NCI-H2227 (cell line): ENCODE data around the gene CRY1.

Source experiments
- DNase-seq: peaks from one replicate; lab custom pipeline; 2025; ENCODE audit not compliant: unreplicated experiment; lab: John Stamatoyannopoulos, UW

CRY1 gene

GRCh38 chr12:107093417-107094182 lies at the start of gene CRY1:
Gene CRY1 (minus strand): TSS chr12:107093549. CDS start chr12:107092961, 588 bp downstream.
- peak; percentile 98 for DNase-seq

- DNase-seq, result no peak
These were observed 46.4 kb upstream of the CRY1 start for GRCh38 chr12:107139787-107140186.

DNA sequence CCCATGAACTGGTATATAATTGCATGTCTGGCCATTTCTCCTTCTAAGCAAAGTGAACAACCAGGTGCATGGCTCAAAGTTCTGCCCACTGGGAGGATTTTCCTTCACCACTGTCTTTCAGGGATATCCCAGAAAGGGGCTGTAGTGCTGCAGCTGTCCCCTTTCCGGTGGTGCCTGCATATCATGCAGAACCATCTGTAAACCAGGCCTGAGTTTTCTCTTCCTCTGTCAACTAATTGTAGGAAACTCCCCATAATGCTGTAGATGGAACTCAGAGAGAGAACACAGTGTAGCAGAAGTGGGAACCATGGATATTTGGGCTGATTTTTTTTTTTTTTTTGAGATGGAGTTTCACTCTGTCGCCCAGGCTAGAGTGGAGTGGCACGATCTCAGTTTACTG lies 45.6 kb upstream of the CRY1 start:
- no peak for DNase-seq

DNA sequence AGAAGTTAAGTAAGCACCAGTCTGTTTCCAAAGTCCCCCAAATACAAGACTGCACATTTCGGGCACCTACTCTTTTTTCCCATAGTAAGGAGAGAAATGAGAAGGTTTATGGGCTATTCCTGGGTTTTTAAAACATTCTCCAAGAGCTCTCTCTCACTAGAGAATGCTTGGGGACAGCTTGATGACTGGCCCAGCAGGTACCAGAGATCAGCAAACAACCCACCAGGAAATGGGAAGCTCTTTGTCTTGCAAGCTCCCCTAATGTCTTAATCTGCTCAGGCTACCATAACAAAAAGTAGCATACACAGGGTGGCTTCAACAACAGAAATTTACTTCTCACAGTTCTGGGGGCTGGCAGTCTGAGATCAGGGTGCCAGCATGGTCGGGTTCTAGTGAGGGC lies 41.8 kb upstream of the CRY1 start:
- no peak for DNase-seq

DNA sequence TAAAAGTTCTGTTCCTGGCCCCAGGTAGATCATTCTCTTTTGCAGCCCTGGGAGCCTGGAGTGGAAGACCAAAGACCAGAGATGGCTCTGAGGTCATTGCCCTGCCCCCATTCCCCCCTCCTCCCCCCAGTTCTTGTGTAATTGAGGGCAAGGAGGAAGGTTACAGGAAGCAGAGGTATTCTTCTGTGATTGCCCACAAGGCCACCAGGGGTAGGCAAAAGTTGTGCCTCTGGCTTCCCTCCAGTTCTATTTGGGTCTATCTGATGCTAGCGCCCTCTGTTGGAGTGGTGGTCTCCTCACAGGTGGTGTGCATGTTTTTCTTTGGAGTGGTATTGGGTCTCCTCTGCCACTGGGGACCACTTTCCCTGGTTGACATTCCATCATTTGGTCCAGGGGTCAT lies 41.2 kb upstream of the CRY1 start:
- DNase-seq, result no peak

- DNase-seq, result no peak
These were observed 40.1 kb upstream of the CRY1 start for GRCh38 chr12:107133462-107133861.

DNA sequence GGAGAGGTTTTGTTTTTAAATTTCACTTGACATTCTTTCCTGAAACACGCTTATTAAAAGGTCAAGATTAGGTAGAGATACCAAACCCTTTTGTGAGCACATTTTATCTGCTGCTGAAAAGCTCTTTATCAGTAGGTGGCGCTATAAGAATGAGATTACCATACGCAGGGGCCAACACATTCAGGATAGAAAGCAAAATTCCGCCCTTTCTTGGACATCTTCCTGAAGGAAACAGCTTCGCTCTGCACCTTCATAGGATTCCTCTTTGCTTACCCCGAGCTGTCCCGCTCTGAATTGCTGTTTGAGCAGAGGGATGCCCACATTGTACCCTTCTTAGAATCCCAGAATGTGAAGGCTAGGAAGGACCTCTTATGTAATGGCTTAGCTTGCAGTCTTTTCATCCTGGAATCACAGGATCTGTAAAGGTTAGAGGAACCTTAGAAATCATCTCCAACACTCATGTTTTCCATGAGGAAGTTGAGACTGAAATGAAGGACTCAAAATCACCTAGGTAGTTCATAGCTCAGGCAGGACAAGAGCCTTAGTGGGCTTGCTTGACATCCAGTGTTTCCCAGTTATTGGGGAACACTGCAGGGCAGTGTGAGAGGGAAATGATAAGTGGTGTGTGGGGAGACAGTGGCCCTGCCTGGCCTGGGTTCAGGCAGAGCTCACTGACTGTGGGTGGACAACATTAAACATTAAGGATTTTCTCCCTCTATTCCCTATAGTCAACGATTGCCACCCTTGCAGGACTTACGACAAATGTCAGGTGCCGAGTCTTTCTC lies 38.7 kb upstream of the CRY1 start:
- peak; percentile 87 for DNase-seq

GRCh38 chr12:107130830-107131611 lies 37.7 kb upstream of the CRY1 start:
- peak; percentile 88 for DNase-seq

GRCh38 chr12:107129315-107129930 lies 36.1 kb upstream of the CRY1 start:
- peak; percentile 53 for DNase-seq

- DNase-seq, result no peak
These were observed 34.4 kb upstream of the CRY1 start for GRCh38 chr12:107127482-107128430.

GRCh38 chr12:107126796-107127481 lies 33.6 kb upstream of the CRY1 start:
- peak; percentile 63 for DNase-seq

GRCh38 chr12:107125833-107126232 lies 32.5 kb upstream of the CRY1 start:
- DNase-seq, result peak; percentile 60

DNA sequence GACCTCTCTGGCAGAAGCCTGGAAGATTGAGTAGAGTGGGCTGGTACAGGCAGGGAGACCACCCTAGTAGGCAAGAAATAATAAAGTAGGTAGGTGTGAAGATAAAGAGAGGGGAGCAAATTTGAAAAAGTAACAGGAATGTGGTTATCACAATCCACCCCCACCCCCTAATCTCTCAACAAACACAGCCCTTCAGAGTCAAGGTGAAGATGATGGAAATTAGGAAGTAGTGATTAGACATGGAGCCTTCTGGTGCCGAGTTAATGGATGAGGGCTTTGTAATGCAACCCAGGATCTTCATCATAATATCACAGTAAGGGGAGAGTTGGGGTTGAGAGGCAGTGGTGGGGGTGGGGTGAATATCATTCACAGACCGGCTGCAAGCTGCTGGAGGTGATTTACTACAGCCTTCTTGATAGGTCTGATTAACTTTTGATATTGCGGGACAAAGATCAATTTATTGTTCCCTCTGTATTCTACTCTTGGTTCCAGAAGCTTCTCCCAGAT lies 29.2 kb upstream of the CRY1 start:
- no peak for DNase-seq

DNA sequence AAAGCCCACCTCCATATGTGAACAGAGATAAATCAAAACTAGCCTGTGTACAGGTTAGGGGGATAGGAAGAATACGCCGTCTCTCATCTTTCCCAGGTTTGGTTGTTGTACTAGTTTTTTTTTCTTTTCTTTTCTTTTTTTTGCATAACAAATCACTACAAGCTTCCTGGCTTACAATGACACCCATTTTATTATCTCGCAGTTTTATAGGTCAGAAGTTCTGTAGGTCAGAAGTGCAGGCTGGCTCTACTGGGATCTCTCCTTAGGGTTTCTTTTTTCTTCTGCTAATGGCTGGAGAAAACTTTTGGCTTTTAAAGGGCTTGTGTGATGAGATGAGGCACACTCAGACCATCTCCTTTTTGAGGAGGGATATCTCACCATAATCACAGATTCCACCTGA lies 25.7 kb upstream of the CRY1 start:
- DNase-seq, result no peak

- DNase-seq, result no peak
These were observed 25.3 kb upstream of the CRY1 start for GRCh38 chr12:107118624-107119023.

- no peak for DNase-seq
These were observed 21.8 kb upstream of the CRY1 start for GRCh38 chr12:107115119-107115518.

DNA sequence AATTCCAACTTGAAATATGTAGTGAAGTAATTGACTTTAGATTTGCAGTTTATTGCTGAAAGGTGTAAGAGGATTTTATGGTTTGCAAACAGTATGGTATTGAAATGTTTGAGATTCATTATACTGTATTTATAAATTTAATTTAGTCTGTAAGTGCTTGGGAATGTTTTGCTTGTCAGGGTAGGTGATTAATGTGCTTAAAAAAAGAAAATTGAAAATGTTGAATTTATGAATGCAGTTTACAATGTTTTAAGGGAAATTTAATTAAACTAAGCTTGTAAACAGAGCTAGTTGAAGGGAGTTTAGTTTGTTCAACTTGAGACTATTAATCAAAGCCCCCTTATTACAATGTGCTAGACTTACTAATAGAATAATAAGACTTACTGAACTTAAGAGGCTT lies 18.0 kb upstream of the CRY1 start:
- DNase-seq, result no peak

DNA sequence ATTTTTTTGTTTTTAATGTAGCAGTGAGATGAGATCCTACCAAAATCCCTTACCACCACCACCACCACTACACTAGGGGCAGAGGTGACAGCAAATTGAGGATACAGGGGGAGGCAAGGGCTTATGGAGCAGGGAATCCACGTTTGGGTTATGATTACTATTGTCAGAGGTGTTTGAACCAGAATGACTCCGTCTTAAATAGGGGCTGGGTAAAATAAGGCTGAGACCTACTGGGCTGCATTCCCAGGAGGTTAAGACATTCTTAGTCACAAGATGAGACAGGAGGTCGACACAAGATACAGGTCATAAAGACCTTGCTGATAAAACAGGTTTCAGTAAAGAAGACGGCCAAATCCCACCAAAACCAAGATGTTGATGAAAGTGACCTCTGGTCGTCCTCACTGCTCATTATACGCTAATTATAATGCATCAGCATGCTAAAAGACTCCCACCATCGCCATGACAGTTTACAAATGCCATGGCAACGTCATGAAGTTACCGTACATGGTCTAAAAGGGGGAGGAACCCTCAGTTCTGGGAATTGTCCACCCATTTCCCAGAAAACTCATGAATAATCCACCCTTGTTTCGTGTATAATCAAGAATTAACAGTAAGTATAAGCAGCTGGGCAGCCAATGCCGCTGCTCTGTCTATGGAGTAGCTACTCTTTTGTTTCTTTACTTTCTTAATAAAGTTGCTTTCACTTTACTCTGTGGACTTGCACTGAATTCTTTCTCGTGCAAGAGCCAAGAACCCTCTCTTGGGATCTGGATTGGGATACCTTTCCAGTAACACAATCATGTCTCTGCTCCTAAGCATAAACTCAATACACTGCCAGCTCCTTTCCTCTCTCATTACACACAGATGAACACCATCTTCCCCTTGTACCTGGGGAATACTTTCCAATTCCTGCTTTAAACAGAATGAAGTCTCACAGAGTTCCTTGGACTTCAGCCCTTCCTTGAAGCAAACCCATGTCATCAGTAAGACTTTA lies 16.7 kb upstream of the CRY1 start:
- DNase-seq, result no peak
